GM18499 (cell line): ENCODE data around the gene COX20.
"Not testable (repeated sequence)": the region's sequence is repeated elsewhere in the genome, so short reads cannot be mapped to it uniquely, and the experiment has no call there.

Source experiments
- ATAC-seq: cut with Tn5 transposase; IDR thresholded peaks from one replicate; pipeline ENCODE4 v1.9.1; 2021; ENCODE audit warnings: moderate number of reproducible peaks; ENCODE audit not compliant: insufficient read depth, unreplicated experiment

The COX20 gene, protein sequence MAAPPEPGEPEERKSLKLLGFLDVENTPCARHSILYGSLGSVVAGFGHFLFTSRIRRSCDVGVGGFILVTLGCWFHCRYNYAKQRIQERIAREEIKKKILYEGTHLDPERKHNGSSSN

DNA sequence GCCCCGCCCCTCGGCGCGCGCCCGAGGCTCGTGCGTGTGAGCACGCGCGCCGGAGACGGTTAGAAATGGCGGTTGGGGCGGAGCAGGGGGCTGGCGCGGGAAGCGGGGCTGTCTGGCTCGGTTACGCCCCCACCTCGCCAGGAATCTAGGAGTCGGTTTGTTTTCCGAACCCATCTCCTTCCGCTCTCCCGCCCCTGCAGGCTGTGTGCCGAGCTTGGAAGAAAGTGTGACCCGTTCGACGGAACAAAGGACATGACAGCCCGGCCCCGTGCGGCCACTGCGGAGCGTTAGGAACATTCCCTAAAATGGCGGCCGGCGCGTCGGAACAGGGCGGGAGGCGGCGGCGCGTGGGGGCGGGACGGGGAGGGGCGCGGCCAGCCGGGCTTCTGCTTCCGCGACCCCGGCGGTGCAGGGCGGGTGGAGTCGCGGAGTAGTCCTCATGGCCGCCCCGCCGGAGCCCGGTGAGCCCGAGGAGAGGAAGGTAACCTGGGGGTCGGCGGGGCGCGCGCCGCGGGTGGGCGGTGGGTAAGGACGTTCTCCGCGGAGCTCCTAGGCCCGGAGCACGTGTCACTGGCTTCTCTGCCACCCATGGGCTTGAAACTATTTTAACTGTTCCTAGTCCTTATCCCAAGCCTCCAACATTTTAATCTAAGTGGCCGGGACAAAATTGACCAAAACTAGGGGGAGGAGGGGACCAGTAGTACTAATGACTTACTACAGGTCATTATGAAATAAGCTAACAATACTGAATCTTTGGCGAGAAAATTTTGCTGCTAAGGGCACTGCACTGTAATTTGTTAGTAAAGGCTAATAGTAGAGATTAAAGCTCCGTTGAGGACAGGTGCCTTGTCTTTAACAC is at the start of gene COX20:
TSS of gene COX20 (plus strand) at position 383 of the 859 bp plus-strand sequence. CDS start at position 440, 57 bp downstream.
- peak; percentile 30 for ATAC-seq

DNA sequence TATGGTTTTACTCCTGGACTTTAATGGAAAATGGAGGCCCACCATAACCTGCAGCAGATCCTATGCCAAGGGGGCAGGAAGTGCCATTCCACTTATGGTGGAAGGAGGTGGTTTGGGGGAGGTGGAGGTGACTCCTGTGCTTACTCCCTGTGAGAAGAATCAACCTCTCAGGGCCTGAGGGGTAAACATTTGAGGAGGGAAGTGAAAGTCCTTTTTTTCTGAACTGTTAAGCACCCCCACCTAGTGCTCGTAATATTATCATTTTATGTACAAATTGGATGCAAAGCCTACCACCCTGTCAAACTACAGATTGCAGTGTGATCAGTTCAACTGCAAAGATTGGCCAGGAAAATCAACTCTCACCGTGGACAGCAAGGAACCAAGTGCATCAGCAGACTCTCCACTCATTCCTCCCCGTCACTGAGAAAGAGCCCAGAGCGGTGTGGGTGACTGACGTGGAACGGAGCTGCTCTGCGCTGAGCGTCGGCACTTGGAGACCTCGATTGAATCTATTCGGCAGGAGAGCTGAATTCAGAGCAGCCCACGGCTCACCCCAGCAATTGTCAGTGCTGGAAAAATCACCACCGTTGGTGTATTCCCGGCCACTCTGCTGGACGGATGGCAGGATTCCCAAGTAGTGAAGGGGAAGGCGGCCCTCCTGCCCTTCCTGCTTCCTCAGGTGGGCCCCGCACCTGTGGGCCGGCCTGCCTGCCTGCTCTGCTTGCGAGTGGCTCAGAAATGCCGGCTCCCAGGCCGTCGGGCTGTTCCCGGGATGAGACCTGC is 46.8 kb upstream of the COX20 start:
- ATAC-seq, result no peak

DNA sequence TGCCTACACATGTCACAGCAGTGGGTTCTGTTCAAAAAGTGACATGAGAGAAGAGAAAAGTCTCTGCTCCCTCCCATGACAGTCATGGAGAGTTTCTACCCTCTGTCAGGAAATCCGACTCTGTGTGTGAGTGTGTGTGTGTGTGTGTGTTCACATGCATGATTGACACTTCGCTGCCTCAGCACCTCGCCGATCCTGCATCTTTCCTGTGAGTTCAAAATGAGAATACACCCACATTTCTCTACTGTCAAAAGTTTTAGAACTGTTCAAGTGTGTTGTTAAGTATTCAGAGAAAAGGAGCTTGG is 46.2 kb upstream of the COX20 start:
- no peak for ATAC-seq

DNA sequence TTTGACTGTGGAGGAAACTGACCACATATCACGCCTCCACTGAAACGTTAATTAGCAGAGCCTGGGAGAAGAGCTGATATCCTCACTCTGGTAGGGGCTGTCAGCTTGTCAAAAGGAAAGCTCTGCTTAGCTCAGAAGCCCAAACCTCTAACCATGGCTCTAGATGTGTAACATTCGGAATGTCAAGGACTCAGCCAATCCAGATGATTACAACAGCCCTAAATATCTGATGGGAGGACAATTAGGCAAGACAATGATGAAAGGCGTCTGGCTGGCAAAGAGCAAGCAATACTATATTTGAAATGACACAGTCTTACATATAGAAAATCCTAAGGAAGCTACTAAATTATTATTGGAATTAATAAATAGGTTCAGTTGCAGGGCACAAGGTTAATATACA is 45.7 kb upstream of the COX20 start:
- no peak for ATAC-seq

DNA sequence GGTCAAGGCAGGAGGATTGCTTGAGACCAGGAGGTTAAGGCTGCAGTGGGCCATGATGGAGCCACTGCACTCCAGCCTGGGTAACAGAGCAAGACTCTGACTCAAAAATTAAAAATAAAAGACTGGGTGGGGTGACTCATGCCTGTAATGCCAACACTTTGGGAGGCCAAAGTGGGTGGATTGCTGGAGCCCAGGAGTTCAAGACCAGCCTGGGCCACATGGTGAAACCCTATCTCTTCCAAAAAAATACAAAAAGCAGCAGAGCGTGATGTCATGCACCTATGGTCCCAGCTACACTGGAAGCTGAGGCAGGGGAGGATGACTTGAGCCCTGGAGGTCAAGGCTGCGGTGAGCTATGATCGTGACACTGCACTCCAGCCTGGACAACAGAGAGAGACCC is 44.4 kb upstream of the COX20 start:
- ATAC-seq, result no peak

DNA sequence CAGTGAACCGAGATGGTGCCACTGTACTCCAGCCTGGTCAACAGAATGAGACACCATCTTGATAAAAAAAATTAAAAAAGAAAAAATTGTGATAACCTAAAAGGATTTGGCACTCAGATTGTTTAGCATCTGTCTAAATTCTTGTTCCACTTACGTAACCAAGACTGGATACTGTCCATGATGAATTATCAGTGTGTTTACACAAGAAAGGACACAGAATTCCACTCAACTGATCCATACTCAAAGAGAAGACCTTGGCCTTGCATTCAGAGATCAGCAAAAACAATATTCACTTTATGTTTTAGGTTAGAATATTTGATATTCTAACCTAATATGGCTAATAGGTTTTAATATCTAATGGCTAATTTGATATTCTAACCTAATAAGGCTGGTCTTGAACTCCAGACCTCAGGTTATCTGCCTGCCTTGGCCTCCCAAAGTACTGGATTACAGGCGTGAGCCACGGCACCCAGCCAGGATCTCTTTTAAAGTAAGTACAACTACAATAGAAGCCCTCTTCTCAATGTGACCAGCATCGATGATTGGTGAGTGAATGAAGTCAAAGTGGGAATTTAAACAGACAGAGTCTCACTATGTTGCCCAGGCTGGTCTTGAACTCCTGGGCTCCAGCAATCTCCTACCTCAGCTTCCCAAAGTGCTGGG is 43.1 kb upstream of the COX20 start:
- no peak for ATAC-seq

DNA sequence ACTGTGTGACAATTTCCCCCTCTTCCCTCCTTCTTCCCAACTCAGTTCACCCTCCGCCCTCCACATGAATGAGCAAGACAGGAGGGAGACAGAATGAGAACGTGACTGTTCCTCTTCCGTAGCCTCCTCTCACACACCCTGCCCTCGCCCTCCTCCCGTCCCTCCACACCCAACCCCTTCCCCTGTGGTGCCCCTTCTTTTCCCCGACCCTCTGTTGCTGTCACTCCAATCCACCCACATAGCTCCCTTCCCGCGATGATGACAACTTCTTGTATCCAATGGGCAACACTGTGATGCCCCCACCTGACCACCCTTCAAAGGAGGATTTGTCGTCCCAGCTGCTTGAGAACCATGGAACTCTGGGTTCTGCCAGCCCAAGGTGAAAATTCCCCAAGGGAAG is 41.4 kb upstream of the COX20 start:
- no peak for ATAC-seq

DNA sequence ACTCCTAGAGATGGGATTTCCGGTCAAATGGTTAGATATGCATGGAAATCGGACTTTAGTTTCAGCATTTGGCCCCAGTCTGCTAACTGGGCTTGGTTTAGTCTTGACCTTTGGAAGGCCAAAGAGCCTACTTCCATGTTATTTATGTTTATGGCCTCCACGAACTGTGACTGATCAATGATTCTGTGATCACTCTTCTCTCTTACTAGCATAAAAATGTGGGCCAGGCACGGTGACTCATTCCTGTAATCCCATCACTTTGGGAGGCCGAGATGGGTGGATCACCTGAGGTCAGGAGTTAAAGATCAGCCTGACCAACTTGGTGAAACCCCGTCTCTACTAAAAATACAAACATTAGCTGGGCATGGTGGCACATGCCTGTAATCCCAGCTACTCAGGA is 40.9 kb upstream of the COX20 start:
- ATAC-seq, result not testable (repeated sequence)

DNA sequence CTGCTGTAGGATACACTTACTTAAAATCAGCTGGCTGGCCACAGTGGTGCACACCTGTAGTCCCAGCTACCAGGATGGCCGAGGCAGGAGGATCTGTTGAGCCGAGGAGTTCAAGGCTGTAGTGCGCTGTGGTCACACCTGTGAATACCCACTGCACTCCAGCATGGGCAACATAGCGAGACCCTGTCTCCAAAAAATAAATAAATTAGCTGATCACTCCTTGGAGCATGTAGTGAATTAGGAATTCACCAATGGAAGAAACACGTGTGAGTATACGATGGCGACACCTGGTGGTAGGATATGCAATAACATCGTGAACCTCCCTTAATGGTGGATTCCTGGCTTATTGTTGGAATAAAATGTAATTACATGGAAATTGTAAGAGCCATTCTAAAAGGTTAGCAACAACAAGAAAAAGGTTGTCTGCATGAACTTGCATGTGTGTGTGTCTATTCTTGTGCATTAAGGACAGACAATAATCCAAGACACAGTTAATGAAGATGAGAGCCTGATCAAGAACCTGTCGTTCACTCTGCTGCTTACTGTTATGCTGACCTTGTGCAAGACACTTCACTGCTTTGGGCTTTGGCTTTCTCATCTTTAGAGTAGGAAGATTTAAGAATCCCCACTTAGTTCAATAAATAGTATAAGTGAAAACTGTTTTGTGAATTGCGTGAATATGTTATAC is 38.6 kb upstream of the COX20 start:
- ATAC-seq, result no peak

DNA sequence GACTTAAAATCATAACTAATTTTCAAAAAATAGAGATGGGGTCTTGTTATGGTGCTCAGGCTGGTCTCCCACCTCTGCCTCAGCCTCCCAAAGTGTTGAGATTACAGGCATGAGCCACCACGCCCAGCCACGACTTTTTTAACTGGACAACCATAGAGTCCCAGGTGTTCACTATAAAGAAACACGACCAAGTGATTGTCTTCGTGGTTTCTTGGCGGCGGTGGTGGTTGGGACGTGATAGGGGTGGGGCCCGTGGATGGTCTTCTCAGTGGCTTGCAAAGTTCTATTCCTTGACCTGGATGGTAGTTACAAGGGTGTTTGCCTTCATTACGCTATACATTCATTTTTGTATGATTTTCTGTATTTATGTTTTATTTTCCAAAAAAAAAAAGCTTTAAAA is 34.6 kb upstream of the COX20 start:
- ATAC-seq, result no peak

DNA sequence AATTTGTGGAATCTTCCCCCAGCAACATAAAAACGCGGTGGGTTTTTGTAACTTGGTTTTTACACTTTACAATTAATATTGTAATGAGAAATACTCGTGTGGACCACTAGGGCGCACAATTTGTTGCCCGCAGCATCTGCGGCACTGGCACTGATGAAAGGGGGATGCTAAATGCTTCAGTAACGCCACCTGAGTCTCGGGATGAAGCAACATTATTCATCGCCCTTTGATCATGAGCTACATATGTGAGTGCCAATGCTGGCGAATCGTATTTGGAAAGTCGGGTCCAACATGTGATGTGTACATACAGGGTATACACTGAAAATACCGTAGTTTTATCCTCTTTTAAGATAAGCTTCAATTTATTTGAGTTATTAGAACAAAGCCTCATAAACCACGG is 34.2 kb upstream of the COX20 start:
- peak; percentile 61 for ATAC-seq

DNA sequence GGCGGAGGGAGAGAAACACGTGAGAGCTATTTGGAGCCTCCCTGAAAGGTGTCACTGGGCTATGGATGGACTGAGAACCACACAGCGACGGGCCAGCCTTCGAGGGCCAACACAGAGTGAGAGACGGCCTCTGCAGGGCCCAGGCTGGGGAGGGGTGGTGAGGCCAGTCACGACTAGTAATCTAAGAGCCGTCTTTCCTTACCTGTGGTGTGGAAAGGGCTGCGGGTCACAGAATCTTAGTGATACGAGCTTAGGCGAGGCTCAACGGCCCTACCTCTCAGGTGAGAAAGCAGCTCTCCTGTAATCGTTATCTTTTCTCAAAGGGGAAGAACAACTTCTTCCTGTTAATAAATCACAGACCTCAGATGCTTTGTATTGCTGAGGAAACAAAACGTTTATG is 33.4 kb upstream of the COX20 start:
- no peak for ATAC-seq

DNA sequence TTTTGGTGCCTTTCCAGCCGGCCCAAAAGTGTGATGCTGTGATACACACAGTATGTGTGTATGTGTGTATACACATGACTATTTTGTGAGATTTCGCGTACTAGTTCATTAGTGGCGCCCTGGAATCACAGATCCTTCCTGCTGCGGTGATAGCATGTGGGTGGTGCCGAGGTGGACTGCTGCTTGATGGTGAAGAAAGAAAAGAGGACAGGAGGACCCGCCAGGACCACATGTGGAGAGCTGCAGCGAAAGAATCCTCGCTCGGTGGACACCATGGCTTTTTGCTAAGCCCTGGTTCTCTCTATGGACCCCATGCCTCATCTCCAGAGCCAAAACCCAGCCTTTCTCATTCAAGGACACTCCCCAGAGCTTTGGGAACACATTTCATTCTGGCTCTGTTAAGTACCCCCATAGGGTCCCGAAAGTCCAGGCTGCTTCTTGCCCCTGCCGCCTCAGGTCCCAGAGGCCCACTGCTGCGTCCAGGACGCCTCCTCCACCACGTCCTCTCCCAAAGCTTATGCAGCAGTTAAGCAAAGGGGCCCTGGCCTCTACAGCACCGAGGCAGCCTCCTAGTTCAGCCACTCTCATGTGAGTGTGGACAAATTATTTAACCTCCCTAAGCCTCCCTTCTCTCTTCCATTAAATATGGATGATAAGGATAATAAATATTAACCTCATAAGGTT is 32.8 kb upstream of the COX20 start:
- no peak for ATAC-seq

DNA sequence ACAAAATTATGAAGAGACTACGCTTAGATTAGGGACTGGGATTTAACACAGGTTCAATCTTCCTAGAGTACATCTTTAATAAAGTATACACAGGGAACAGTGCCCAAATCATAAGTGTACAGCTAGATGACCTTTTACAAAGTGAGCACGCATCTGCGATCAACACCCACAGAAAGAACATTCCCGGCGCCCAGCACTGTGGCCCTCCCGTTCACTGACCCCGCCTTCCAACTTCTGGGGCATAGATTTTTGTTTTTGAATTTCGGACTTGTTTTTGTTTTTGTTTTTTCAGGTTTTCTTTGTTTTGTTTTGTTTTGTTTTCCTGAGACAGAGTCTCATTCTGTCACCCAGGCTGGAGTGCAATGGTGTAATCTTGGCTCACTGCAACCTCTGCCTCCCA is 30.6 kb upstream of the COX20 start:
- no peak for ATAC-seq

DNA sequence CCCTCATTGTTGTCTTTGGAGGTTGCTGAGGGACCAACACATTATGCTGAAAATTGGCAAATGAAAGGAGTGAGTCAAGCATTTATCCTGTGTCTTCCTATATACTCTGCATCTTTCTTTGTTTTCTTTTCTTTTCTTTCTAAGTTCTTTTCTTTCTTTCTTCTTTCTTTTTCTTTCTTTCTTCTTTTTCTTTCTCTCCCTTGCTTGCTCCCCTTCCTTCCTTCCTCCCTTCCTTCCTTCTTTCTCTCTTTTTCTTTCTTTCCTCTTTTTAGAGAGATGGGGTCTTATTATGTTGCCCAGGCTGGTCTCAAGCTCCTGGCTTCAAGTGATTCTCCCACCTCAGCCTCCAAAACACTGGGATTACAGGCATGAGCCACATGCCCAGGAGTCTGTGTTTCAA is 28.3 kb upstream of the COX20 start:
- no peak for ATAC-seq

DNA sequence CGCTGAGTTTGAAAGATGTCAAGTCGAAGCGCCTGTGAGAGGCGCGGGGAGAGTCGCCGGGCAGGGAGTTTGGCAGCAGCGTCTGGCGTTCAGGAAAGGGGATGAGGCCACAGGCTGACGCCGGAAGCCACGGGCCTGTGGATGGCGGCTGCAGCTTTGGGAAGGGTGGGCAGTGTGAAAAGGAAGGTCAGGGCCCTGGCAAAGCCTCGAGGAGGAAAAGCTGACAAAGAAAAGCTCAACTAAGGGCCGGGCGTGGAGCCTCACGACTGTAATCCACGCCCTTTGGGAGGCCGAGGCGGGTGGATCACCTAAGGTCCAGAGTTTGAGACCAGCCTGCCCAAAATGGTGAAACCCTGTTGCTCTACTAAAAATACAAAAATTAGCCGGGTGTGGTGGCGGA is 25.2 kb upstream of the COX20 start:
- no peak for ATAC-seq

DNA sequence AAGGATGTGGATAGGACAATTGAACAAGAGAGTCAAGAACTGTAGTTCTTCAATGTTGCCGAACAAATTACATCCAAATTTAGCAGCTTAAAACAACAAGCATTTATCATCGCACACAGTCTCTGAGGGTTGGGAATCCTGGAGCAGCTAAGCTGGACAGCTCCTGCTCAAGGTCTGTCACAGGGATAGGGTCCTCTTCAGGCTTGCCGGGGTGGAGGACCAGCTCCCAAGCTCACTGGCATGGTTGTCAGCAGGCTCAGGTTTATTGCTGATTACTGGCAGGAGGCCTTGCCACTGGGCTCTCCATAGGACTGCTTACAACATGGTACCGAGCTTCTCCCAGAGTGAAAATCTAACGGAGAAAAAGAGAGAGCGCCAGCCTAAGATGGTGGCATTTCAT is 22.1 kb upstream of the COX20 start:
- no peak for ATAC-seq

DNA sequence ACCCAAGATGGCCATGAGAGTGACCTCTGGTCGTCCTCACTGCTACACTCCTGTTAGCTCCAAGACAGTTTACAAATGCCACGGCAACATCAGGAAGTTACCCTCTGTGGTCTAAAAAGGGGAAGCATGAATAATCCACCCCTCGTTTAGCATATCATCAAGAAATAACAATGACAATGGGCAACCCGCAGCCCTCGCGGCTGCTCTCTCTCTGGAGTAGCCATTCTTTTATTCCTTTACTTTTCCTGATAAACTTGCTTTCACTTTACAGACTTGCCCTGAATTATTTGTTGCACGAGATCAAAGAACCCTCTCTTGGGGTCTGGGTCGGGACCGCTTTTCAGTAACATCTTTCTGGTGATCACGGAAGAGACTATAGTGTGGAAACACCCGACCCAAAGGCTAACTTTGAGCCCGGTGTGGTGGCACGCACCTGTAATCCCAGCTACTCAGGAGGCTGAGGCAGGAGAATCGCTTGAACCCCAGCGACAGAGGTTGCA is 19.8 kb upstream of the COX20 start:
- ATAC-seq, result no peak

DNA sequence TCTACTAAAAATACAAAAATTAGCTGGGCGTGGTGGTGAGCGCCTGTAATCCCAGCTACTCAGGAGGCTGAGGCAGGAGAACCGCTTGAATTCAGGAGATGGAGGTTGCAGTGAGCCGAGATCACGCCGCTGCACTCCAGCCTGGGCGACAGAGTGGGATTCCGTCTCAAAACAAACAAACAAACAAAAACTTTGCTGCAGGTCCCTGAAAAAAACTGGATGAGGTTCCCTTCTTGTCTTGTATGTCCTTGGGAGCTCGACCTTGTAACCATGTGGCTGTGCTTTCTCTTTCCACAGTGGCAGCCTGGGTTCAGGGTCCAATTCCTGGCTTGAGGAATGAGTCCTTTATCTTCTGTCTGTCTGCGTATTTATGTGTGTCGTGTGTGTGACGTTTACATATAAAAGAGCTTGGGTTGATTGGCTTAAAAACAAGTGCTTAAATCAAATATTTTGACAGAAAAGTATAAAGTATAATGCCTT is 18.0 kb upstream of the COX20 start:
- ATAC-seq, result no peak

DNA sequence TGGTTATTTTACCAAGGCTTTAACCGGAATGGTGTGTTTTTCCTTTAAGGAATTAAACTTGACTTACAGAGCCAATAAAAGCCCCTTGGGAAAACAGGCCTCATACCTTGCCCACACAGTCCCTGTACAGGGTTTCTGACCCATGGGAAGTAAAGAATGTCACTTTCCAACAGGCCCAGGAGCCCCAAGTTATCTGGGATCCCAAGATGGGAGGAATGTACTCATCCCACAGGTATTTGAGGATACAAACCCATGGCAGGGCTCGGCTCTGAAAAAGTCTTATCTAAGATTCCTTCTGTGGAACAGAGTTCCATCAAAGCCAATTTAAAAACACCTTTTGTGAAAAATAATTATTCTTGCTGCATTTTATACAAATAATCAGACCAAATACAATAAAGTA is 15.3 kb upstream of the COX20 start:
- no peak for ATAC-seq
